ENCODE data around the gene PLPP4.

PLPP4 gene

GRCh38 chr10:120612756-120613155, 155.7 kb downstream of the PLPP4 start:
- no peak overlapping the region for H3K4me3 ChIP-seq (ENCODE audit: low read length)
- no peaks in the 10 kb centered on the region for H3K36me3 ChIP-seq (ENCODE audit: insufficient read depth, low read length)
- peaks cover 25% of the 10 kb centered on the region for H3K9me3 ChIP-seq (ENCODE audit: insufficient read depth, low read depth, low read length)
- H3K4me1 ChIP-seq (ENCODE audit: insufficient read depth, low read length), result 0 out of 2 replicates have a peak, but pooled peaks cover 3% of the 10 kb centered on the region
- no peaks in the 10 kb centered on the region for H3K27me3 ChIP-seq (ENCODE audit: insufficient read depth, low read length)
- H3K9ac ChIP-seq (ENCODE audit: low read depth, low read length), result no peak overlapping the region
- WGBS, result 95% methylated on average over 2 of the region's 2 CpGs
- no peak overlapping the region for H3K27ac ChIP-seq (ENCODE audit: low read depth, low read length)

GRCh38 chr10:120613180-120613579, 156.2 kb downstream of the PLPP4 start:
- Histone ChIP-seq H3K9ac (ENCODE audit: low read depth, low read length) (no peak overlapping the region), H3K9me3 (ENCODE audit: insufficient read depth, low read depth, low read length) (peaks cover 27% of the 10 kb centered on the region), H3K36me3 (ENCODE audit: insufficient read depth, low read length) (no peaks in the 10 kb centered on the region), H3K27me3 (ENCODE audit: insufficient read depth, low read length) (no peaks in the 10 kb centered on the region), H3K27ac (ENCODE audit: low read depth, low read length) (no peak overlapping the region), H3K4me1 (ENCODE audit: insufficient read depth, low read length) (0 out of 2 replicates have a peak, but pooled peaks cover 3% of the 10 kb centered on the region), H3K4me3 (ENCODE audit: low read length) (no peak overlapping the region)
- no CpG with 5 or more reads among the region's 3 CpGs for WGBS

DNA sequence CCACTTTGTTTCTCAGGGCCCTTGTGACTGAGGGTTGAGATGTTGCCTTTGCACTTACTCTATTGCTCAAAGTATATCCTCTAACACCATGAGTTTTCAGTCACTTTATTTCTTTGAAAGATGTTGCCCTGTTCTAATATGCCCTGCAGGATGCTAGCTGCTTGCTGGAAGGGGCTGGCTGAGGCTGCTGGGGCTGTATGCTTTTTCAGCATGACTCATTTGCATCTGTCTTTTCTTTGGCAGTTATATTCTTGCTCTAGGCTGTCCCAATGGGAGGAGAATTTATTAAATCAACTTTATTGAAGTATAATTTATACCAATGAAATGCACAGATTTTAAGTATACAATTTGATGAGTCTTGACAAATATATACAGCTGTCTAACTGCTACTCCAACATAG, 157.7 kb downstream of the PLPP4 start:
- Histone ChIP-seq H3K27ac (ENCODE audit: low read depth, low read length) (no peak overlapping the region), H3K4me1 (ENCODE audit: insufficient read depth, low read length) (0 out of 2 replicates have a peak, but pooled peaks cover 3% of the 10 kb centered on the region)

DNA sequence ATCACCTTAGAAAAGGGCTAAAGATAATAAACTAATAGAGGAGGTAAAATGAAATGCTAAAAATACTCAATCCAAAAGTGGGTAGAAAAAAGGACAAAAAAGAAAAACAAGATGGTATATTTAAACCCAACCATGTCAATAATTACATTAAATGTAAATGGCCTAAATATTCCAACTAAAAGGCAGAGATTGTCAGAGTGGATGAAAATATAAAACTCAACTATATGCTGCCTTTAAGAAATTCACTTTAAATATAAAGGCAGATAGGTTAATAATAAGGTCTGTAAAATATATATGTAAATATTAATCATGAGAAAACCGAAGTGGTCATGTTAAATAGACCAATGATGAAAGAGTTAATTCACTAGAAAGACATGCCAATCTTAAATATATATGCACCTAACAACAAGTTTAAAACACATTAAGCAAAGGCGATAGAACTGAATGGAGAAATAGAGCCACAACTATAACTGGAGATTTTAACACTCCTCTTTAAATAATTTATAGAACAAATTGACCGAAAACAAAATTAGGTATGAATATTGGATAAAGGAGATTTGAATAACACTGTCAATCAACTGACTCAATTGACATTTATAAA, 159.4 kb downstream of the PLPP4 start:
- WGBS, result no CpG with 5 or more reads among the region's 3 CpGs
- Histone ChIP-seq H3K27ac (ENCODE audit: low read depth, low read length) (no peak overlapping the region), H3K27me3 (ENCODE audit: insufficient read depth, low read length) (no peaks in the 10 kb centered on the region), H3K9ac (ENCODE audit: low read depth, low read length) (no peak overlapping the region), H3K4me3 (ENCODE audit: low read length) (no peak overlapping the region), H3K9me3 (ENCODE audit: insufficient read depth, low read depth, low read length) (peaks cover 27% of the 10 kb centered on the region), H3K4me1 (ENCODE audit: insufficient read depth, low read length) (no peaks in the 10 kb centered on the region), H3K36me3 (ENCODE audit: insufficient read depth, low read length) (no peaks in the 10 kb centered on the region)

More for the DNA sequence above, 157.7 kb downstream of the PLPP4 start:
- H3K27me3 ChIP-seq (ENCODE audit: insufficient read depth, low read length), result no peaks in the 10 kb centered on the region
- H3K9ac ChIP-seq (ENCODE audit: low read depth, low read length), result no peak overlapping the region
- H3K4me3 ChIP-seq (ENCODE audit: low read length), result no peak overlapping the region
- peaks cover 27% of the 10 kb centered on the region for H3K9me3 ChIP-seq (ENCODE audit: insufficient read depth, low read depth, low read length)
- H3K36me3 ChIP-seq (ENCODE audit: insufficient read depth, low read length), result no peaks in the 10 kb centered on the region

DNA sequence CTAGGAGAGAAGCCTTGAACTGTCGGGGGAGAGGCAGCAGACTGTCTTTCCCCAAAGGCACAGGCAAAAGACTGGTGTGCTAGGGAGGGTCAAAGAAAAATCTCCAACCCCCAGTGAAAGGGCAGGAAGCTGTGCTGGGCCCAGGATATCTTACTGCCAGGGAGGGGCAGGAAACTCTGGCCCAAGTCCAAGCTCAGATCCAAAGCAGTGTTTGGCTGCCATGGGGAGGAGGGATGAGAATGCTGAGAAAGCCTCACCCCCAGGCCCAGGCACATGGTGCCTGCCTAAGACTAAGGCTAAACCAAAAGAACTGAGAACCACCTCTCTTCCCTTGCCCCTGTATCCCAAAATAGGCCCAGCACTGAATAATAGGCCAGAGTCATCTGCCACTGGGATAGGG, 171.2 kb downstream of the PLPP4 start:
- WGBS, result 100% methylated on average over 1 of the region's 1 CpG
- Histone ChIP-seq H3K36me3 (ENCODE audit: insufficient read depth, low read length) (no peaks in the 10 kb centered on the region), H3K27me3 (ENCODE audit: insufficient read depth, low read length) (no peaks in the 10 kb centered on the region), H3K9ac (ENCODE audit: low read depth, low read length) (no peak overlapping the region), H3K27ac (ENCODE audit: low read depth, low read length) (no peak overlapping the region), H3K4me1 (ENCODE audit: insufficient read depth, low read length) (peaks cover 13% of the 10 kb centered on the region; the same call in 1 of the 2 replicates), H3K4me3 (ENCODE audit: low read length) (no peak overlapping the region), H3K9me3 (ENCODE audit: insufficient read depth, low read depth, low read length) (peaks cover 7% of the 10 kb centered on the region; the same call in 1 of the 2 replicates)

GRCh38 chr10:120630266-120630665, 173.2 kb downstream of the PLPP4 start:
- Histone ChIP-seq H3K27me3 (ENCODE audit: insufficient read depth, low read length) (no peaks in the 10 kb centered on the region), H3K27ac (ENCODE audit: low read depth, low read length) (peak overlapping the region; percentile 41; the same call in 1 of the 2 replicates), H3K4me1 (ENCODE audit: insufficient read depth, low read length) (peaks cover 19% of the 10 kb centered on the region; the same call in 1 of the 2 replicates), H3K36me3 (ENCODE audit: insufficient read depth, low read length) (no peaks in the 10 kb centered on the region), H3K9me3 (ENCODE audit: insufficient read depth, low read depth, low read length) (peaks cover 7% of the 10 kb centered on the region; the same call in 1 of the 2 replicates), H3K9ac (ENCODE audit: low read depth, low read length) (no peak overlapping the region), H3K4me3 (ENCODE audit: low read length) (no peak overlapping the region)
- 42% methylated on average over 1 of the region's 1 CpG for WGBS

DNA sequence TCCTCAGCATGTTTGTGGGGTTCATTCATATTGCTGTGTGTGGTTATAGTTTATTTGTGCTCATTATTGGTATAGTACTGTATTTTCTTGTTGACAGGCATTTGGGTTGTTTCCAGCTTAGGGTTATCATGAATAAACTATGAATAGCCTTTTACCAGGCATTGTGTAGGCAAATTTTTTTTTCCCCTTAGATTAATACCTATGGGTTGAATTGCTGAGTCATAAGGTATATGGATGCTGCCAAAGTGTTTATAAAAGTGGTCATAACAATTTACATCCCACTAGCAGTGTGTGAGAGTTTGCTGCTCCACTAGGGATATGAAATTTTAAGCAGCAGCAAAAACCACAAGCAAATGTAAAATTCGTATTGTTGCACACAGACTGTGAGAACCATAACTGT, 175.0 kb downstream of the PLPP4 start:
- Histone ChIP-seq H3K9ac (ENCODE audit: low read depth, low read length) (no peak overlapping the region), H3K27me3 (ENCODE audit: insufficient read depth, low read length) (no peaks in the 10 kb centered on the region), H3K9me3 (ENCODE audit: insufficient read depth, low read depth, low read length) (peaks cover 7% of the 10 kb centered on the region; the same call in 1 of the 2 replicates), H3K27ac (ENCODE audit: low read depth, low read length) (no peak overlapping the region), H3K4me3 (ENCODE audit: low read length) (no peak overlapping the region), H3K36me3 (ENCODE audit: insufficient read depth, low read length) (no peaks in the 10 kb centered on the region), H3K4me1 (ENCODE audit: insufficient read depth, low read length) (peaks cover 17% of the 10 kb centered on the region; the same call in 1 of the 2 replicates)
- WGBS, result 94% methylated on average over 1 of the region's 1 CpG

GRCh38 chr10:120632942-120633341, 175.9 kb downstream of the PLPP4 start:
- Histone ChIP-seq H3K4me1 (ENCODE audit: insufficient read depth, low read length) (peaks cover 17% of the 10 kb centered on the region; the same call in 1 of the 2 replicates), H3K27ac (ENCODE audit: low read depth, low read length) (no peak overlapping the region), H3K9me3 (ENCODE audit: insufficient read depth, low read depth, low read length) (peaks cover 7% of the 10 kb centered on the region; the same call in 1 of the 2 replicates), H3K36me3 (ENCODE audit: insufficient read depth, low read length) (no peaks in the 10 kb centered on the region), H3K27me3 (ENCODE audit: insufficient read depth, low read length) (no peaks in the 10 kb centered on the region), H3K9ac (ENCODE audit: low read depth, low read length) (no peak overlapping the region), H3K4me3 (ENCODE audit: low read length) (no peak overlapping the region)
- WGBS, result 86% methylated on average over 3 of the region's 3 CpGs

GRCh38 chr10:120634659-120635058, 177.6 kb downstream of the PLPP4 start:
- Histone ChIP-seq H3K9me3 (ENCODE audit: insufficient read depth, low read depth, low read length) (no peaks in the 10 kb centered on the region), H3K27me3 (ENCODE audit: insufficient read depth, low read length) (no peaks in the 10 kb centered on the region), H3K4me3 (ENCODE audit: low read length) (no peak overlapping the region), H3K9ac (ENCODE audit: low read depth, low read length) (no peak overlapping the region), H3K27ac (ENCODE audit: low read depth, low read length) (no peak overlapping the region), H3K4me1 (ENCODE audit: insufficient read depth, low read length) (peaks cover 17% of the 10 kb centered on the region; the same call in 1 of the 2 replicates), H3K36me3 (ENCODE audit: insufficient read depth, low read length) (no peaks in the 10 kb centered on the region)
- 78% methylated on average over 12 of the region's 12 CpGs for WGBS

Data from HUES64 (cell line).